OCI-LY3 (cell line): Measurements from ENCODE around the gene VPS8.

Source experiments
- CTCF ChIP-seq: fragments of 200-600, 300-600 bp; sonication (generic); IDR thresholded peaks from 2 replicates; pipeline ENCODE4 v1.5.1; 2014; ENCODE audit warnings: antibody characterized with exemption, low read length, low read depth
- EZH2phosphoT487 ChIP-seq: fragments of 200-600 bp; shearing (Covaris generic); IDR thresholded peaks from 2 replicates; pipeline ENCODE4 v1.6.1; 2018; ENCODE audit warnings: antibody characterized with exemption, mixed run types, low read depth

GRCh38 chr3:184823990-184824389 lies 12.0 kb downstream of the VPS8 start:
- TF ChIP-seq CTCF: no peak
- no peak for TF ChIP-seq EZH2phosphoT487
